GM21786 (cell line): ENCODE results near the gene CTTNBP2.

Experiments used
- ATAC-seq: cut with Tn5 transposase; IDR thresholded peaks from one replicate; pipeline ENCODE4 v1.9.1; 2021; ENCODE audit not compliant: unreplicated experiment

CTTNBP2 gene

GRCh38 chr7:117871401-117871777 is 1.9 kb downstream of the CTTNBP2 start:
- ATAC-seq: no peak

GRCh38 chr7:117870448-117871130 is 2.7 kb downstream of the CTTNBP2 start:
- no peak for ATAC-seq

DNA sequence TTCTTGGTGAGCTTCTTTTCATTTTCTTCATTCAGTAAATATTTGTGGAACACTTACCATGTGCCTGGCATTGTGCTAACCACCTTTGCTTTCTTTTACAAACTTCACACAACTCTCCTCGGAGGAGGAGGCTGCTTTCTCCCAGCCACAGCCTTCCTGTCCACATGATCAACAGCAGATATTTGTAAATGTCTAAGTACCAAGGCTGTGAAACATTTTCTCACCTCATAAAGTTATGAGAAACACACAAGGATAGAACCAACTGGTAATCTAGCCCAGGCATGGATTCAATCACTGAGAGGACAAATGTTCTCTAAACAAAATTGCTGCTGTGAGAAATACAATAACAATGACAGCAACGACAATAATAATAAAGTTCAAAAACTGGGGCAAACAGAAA is 3.9 kb downstream of the CTTNBP2 start:
- ATAC-seq: no peak

- ATAC-seq: no peak
Measured at GRCh38 chr7:117863618-117864017, 9.6 kb downstream of the CTTNBP2 start.

DNA sequence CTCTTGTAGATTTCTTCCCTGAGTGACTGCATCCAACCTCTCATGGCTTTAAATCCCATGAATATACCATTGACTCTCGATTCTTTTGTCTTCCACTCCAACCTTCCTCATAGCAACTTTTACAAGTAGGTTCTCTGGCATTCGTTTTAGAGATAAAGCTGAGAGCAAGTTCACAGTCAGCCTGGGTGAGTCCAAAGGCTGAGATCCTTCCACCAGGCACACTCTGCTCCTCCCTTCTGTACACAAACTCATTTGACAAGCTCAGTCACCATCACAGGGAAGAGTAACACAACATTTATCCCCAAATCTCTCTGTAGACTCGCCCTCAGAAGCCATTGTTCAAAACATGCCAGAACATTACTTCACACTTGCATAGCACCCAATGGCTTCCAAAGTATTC is 10.9 kb downstream of the CTTNBP2 start:
- no peak for ATAC-seq

DNA sequence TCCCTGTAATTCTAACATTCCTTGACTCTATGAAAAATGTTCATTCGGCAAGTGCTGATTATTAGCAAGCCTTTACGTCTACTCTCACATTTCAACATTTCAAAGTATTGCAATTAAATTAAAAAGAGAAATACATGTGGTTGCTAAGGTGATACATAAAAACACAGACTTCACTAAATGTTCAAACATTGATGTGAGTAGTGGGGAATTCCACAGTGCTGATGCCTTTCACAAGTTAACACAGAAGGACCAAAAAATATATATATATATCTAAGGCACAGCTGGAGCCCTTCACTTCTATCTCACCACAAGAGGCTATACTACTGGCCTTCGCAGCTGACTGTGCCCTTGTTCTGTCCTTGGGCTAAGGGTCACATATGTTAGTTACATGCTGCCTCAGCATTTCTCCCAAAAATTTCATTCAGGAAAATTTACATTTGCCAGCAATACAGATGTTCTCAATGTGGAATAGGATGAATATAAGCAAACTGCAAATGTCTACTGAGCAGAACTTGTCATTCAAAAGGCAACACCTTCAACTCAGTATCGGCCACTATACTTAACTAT is 13.9 kb downstream of the CTTNBP2 start:
- no peak for ATAC-seq

DNA sequence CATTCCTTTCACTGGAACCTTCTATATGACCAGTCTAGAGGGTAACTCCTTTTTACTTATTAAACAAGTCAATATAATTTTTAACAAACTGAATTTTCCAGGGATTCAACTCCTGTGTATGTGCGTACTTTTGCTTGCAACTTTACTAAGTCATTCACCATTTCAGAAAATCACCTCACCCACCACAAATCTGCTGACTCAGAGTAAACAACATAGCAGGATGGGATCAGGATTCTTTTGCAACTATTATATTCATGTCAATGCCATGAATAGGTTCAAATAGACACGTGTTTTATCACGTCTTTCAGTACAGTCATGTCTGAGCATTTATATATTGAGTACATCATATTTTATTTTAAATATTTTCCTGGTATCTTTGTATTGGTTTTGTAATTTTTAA is 14.5 kb downstream of the CTTNBP2 start:
- ATAC-seq: no peak

GRCh38 chr7:117857718-117858117 is 15.5 kb downstream of the CTTNBP2 start:
- ATAC-seq: no peak

DNA sequence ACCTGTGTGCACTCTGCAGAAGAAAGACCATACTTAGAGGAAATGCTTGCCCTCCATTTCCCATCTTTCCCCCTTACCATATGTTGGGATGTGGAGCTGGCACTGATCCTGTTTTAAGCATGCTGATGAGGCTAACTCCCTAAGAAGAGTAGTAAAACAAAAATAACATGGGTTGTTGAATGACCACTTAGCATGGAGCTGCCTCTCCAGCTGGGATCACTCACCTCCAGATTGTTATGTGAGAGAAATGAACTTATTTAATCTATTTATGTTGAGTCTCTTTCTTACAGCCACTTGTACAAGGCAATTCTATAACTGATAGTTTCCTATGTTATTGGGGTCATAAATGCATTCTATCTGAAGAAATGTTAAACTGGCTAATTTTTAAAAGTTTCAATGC is 17.0 kb downstream of the CTTNBP2 start:
- no peak for ATAC-seq

DNA sequence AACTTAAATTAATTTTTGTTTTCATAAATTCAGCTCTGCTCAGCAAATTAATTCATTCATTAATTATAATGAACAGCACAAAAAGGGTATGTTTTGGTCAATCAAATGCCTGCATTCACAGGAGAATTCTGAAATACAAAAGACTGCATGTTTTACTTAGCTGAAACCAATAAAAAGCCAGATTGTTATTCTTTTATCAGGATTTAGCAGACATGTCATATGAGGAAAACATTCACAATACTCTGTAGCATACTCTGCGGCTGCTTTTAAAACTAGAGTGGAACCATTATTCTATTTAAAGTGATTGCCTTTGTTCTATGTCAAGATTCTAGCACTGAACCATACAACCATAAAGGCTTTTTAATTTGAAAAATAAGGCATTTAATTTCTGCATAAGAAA is 19.1 kb downstream of the CTTNBP2 start:
- ATAC-seq: no peak

GRCh38 chr7:117848941-117849340 is 24.3 kb downstream of the CTTNBP2 start:
- ATAC-seq: no peak

DNA sequence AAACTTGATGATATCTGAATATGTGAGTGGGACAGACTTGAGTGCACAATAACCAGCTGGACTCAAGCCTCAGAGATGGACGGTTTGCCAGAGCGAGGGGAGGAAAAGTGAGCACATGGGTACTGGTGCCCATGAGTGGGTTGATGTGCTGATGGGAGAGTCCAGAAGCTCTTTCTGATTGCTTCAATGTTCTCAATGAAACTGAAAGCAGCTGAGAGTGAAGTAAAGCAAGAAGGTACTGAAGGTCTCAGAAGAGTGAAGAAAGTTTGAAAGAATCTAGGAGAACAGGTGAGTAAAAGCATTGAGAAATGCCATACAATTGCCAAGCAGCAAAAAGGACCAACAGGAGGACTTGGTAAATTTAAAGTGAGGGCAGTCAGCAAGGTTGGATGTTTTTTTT is 28.6 kb downstream of the CTTNBP2 start:
- no peak for ATAC-seq

DNA sequence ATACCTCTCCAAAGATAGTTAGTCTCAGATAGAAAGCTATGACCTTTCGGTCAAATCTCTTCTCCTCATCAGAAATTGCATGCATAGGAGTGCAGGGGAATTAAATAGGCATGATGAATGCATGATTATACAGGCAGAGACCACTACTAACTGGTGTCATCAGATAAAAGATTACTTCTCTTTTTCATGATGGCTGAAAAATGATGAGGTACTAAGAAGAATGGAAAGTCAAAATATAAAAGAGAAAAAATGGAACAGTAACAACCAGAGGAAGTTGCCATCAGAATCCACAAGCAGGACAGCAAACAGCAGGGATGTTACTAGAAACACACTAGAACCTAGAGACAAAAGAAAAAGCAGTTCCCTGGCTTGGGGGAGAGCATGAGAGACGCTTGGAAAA is 31.6 kb downstream of the CTTNBP2 start:
- ATAC-seq: no peak

- ATAC-seq: no peak
Measured at GRCh38 chr7:117841011-117841410, 32.2 kb downstream of the CTTNBP2 start.

DNA sequence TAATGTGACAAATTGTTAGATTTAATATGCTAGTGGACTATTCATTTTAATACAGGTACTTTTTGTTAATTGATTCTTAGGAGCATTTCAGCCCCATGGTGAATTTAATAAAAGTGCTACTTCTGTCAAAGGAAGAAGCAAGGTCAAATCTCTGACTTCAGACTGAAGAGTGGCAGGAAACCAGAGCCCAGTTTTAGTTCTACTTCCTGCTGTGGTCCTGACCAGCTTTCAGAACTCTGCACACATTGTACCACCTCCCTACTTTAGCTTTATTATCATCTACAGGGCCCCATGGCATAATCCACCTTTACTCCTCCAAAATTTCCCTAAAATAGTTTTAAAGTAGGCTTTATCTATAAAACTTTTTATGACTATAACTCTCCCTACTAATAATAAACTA is 33.7 kb downstream of the CTTNBP2 start:
- peak; percentile 64 for ATAC-seq

DNA sequence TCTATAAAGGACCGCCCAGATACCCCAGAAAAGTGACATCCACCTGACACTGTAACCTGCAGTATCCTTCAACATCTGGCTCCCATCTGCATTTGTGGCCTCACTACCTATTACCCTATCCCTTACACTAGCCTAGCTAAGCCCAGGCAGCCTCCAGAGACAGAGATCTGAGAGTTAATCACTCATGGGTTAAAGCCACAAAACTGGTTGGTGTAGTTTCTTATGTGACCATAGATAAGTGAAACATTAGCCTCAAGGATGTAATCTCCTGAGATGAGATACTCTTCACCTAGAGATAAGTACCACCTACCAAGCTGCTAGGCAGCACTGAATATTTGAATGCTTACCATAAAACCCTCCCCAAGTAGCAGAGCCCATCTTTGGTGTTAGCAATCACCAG is 35.4 kb downstream of the CTTNBP2 start:
- peak; percentile 79 for ATAC-seq

DNA sequence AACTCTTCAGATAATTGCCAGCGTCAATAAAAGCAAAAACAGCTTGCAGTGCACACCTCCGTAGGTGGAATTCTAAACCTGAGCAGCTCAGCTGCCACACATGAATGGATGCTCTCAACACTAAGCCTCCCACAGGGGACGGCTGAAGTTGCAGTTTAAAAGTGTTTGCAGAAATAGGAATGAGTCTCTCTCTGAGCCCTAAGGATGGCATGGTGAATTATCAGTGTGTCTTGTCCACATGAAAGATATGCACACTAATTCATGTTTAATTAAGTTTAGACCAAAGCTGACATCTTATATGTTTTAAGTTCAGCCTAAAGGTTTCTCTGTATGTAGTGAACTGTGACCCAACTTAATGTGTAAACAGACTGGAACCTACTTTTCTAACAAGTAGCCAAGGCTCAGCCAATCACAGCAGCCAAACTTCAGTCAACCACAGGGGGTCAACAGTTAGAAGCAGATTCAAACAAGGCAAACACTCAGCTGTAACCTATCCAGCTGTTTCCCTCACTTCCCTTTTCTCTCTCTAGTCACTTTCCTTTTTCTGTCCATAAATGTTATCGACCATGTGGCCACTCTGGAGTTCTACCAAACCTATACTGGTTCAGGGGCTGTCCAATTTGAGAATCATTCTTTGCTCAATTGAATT is 38.1 kb downstream of the CTTNBP2 start:
- ATAC-seq: no peak

- no peak for ATAC-seq
Measured at GRCh38 chr7:117830422-117830954, 42.8 kb downstream of the CTTNBP2 start.

GRCh38 chr7:117829450-117830117 is 43.7 kb downstream of the CTTNBP2 start:
- ATAC-seq: no peak

DNA sequence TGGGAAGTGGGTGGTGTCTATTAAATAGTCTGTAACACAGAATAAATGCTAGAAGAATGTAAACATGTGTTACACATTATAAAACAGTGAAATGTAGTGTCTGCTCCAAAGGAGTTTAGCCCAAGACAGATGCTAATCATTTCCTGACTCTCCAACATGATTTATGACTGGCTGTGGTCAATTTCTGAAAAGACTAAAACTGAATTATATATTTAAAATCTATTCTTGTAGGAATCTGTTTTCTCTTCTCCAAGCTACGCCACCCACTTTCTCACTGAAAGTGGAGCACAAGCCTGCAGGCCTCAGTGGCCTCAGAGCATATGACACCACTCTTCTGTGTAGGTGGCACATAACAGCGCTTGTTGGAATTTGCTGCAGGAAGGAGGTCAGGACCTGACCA is 44.4 kb downstream of the CTTNBP2 start:
- ATAC-seq: no peak

- ATAC-seq: no peak
Measured at GRCh38 chr7:117827862-117828261, 45.4 kb downstream of the CTTNBP2 start.

- no peak for ATAC-seq
Measured at GRCh38 chr7:117825132-117825531, 48.1 kb downstream of the CTTNBP2 start.
